GM18511 (cell line): ENCODE measurements around the gene BCAS1.
"Not testable (repeated sequence)": the region's sequence is repeated elsewhere in the genome, so short reads cannot be mapped to it uniquely, and the experiment has no call there.

Experiments
- ATAC-seq: cut with Tn5 transposase; IDR thresholded peaks from one replicate; pipeline ENCODE4 v1.9.1; 2021; ENCODE audit warnings: mild to moderate bottlenecking, moderate library complexity; ENCODE audit not compliant: unreplicated experiment

BCAS1 gene

GRCh38 chr20:53994088-53994487 lies 76.3 kb downstream of the BCAS1 start:
- no peak for ATAC-seq

GRCh38 chr20:53993310-53993709 lies 77.1 kb downstream of the BCAS1 start:
- no peak for ATAC-seq

- no peak for ATAC-seq
Observed at GRCh38 chr20:53990768-53991450, 79.5 kb downstream of the BCAS1 start.

- ATAC-seq, result no peak
Observed at GRCh38 chr20:53990003-53990402, 80.4 kb downstream of the BCAS1 start.

GRCh38 chr20:53989401-53989800 lies 81.0 kb downstream of the BCAS1 start:
- no peak for ATAC-seq

- no peak for ATAC-seq
Observed at GRCh38 chr20:53986037-53986650, 84.2 kb downstream of the BCAS1 start.

- ATAC-seq, result no peak
Observed at GRCh38 chr20:53985150-53985518, 85.3 kb downstream of the BCAS1 start.

GRCh38 chr20:53984356-53985149 lies 85.8 kb downstream of the BCAS1 start:
- no peak for ATAC-seq

GRCh38 chr20:53983401-53983800 lies 87.0 kb downstream of the BCAS1 start:
- ATAC-seq, result no peak

GRCh38 chr20:53982624-53983023 lies 87.8 kb downstream of the BCAS1 start:
- no peak for ATAC-seq

- ATAC-seq, result no peak
Observed at GRCh38 chr20:53981752-53982437, 88.5 kb downstream of the BCAS1 start.

- ATAC-seq, result no peak
Observed at GRCh38 chr20:53981130-53981529, 89.3 kb downstream of the BCAS1 start.

GRCh38 chr20:53980031-53980465 lies 90.3 kb downstream of the BCAS1 start:
- ATAC-seq, result no peak

GRCh38 chr20:53978497-53978896 lies 91.9 kb downstream of the BCAS1 start:
- ATAC-seq, result no peak

- no peak for ATAC-seq
Observed at GRCh38 chr20:53977391-53977790, 93.0 kb downstream of the BCAS1 start.

GRCh38 chr20:53975761-53976160 lies 94.6 kb downstream of the BCAS1 start:
- ATAC-seq, result no peak

GRCh38 chr20:53974785-53975555 lies 95.4 kb downstream of the BCAS1 start:
- no peak for ATAC-seq

- ATAC-seq, result not testable (repeated sequence)
Observed at GRCh38 chr20:53973882-53974281, 96.5 kb downstream of the BCAS1 start.

GRCh38 chr20:53972179-53972578 lies 98.2 kb downstream of the BCAS1 start:
- no peak for ATAC-seq

GRCh38 chr20:53971096-53971683 lies 99.2 kb downstream of the BCAS1 start:
- ATAC-seq, result no peak
